Activated naive CD4-positive, alpha-beta T cell treated with anti-CD3 and anti-CD28 coated beads, Interleukin-2, amount 50 U/mL, for 24 hours (primary cell): ENCODE measurements around the gene ZC3H8.

Experiments used
- H3K27ac Mint-ChIP-seq: one replicate; pipeline ENCODE4 v1.8.0; 2021; ENCODE audit warnings: mild to moderate bottlenecking, mixed read lengths
- H3K27me3 Mint-ChIP-seq: one replicate; pipeline ENCODE4 v1.8.0; 2021; ENCODE audit warnings: mixed read lengths
- H3K36me3 Mint-ChIP-seq: one replicate; pipeline ENCODE4 v1.8.0; 2021; ENCODE audit warnings: mixed read lengths
- H3K4me1 Mint-ChIP-seq: one replicate; pipeline ENCODE4 v1.8.0; 2021; ENCODE audit warnings: mixed read lengths
- H3K4me3 Mint-ChIP-seq: one replicate; pipeline ENCODE4 v1.8.0; 2021; ENCODE audit warnings: mild to moderate bottlenecking, mixed read lengths
- H3K9me3 Mint-ChIP-seq: one replicate; pipeline ENCODE4 v1.8.0; 2021; ENCODE audit warnings: mixed read lengths

The ZC3H8 gene

DNA sequence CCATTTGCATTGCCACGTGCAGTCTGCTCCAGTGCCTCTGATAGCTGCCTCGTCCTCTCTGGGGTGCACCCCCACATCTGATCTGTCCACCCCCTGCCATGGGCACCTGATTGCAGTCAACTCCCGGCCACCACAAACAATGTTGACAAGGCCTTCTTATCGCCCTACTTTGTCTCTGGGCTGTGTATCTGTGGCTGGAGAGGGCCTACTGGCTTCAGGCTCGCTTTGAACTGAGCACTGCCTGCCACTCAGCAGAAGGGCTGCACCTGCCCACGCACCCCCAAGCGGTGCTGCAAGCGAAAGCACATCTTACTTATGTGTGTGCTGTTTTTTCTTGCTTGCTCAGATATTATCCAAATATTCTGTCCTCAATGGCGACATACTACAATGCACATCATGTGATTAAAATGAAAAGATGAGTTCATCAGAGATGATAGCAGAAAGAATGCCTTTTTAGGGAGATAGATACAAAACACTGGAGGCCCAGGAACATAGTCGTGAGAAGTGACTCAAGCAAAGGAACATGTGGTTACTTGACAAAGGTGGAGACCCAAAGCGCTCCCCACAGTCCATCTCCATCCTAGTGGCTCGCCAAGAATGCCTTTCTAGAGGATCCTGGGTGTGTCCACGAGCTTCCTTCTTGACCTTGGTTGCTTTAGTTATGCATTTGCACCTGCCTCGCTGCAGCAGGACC lies 87.9 kb downstream of the ZC3H8 start:
- no peaks in the 10 kb centered on the region for H3K27me3 Mint-ChIP-seq
- no peak overlapping the region for H3K4me3 Mint-ChIP-seq
- H3K36me3 Mint-ChIP-seq: no peaks in the 10 kb centered on the region
- H3K4me1 Mint-ChIP-seq: peaks cover 9% of the 10 kb centered on the region
- H3K9me3 Mint-ChIP-seq: no peaks in the 10 kb centered on the region
- no peak overlapping the region for H3K27ac Mint-ChIP-seq

DNA sequence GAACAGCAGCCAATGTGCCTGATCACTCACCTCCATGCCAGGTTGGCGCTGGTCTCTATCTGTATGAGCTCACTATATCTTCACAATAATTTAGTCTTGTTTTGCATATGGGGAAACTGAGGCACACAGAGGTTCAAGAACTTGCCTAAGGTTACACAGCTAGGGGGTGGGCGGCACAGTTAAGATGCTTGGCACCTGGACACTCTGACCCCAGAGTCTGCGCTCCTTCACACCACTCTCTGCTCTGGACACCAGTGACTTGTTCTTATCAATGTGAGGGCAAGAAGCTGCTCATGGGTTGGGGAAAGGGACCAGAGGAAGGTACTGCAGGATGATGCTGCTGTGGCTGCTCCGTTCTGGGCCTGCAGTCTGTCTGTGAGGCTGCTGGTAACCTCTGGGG lies 89.5 kb downstream of the ZC3H8 start:
- Mint-ChIP-seq H3K27ac (no peak overlapping the region), H3K4me1 (peaks cover 12% of the 10 kb centered on the region)

DNA sequence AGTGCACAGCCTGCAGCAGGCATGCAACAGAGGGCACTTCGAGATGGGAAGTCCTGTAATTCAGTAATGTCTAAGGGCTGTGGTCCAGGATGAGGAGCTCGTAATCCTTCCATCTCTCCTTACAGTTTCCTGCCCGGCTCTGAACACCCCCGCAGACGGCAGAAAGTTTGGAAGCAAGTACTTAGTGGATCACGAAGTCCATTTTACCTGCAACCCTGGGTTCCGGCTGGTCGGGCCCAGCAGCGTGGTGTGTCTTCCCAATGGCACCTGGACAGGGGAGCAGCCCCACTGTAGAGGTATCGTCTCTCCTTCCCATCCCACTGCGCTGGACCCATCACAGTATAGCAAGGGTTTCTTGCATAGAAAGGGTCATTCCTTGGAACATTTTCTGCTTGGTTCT lies 90.0 kb downstream of the ZC3H8 start:
- no peak overlapping the region for H3K4me3 Mint-ChIP-seq
- H3K27me3 Mint-ChIP-seq: no peaks in the 10 kb centered on the region
- H3K9me3 Mint-ChIP-seq: no peaks in the 10 kb centered on the region
- H3K4me1 Mint-ChIP-seq: peaks cover 14% of the 10 kb centered on the region
- H3K36me3 Mint-ChIP-seq: no peaks in the 10 kb centered on the region
- no peak overlapping the region for H3K27ac Mint-ChIP-seq

More for the DNA sequence above, 89.5 kb downstream of the ZC3H8 start:
- H3K4me3 Mint-ChIP-seq: no peak overlapping the region
- H3K9me3 Mint-ChIP-seq: no peaks in the 10 kb centered on the region
- H3K27me3 Mint-ChIP-seq: no peaks in the 10 kb centered on the region
- no peaks in the 10 kb centered on the region for H3K36me3 Mint-ChIP-seq

DNA sequence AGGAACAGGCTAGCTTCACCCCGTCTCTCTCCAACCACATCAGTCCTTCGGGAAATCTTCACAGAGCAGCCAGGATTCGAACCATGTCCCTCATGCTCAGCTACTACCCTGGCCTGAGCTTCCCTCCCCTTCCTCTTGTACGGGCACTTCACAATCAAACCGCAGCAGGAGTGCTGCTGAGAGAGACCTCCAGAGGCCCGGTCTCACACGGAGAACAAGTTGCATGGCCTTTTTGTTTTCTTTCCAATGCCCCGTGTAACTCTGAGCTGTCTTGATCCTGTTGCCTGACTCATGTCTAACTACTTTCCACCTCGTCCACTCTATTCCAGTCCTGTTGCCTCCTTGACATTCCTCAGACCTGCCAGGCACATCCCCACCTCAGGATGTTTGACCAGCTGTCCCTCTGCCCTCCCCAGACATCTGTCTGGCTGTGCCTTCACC lies 91.3 kb downstream of the ZC3H8 start:
- no peaks in the 10 kb centered on the region for H3K27me3 Mint-ChIP-seq
- H3K4me1 Mint-ChIP-seq: peaks cover 14% of the 10 kb centered on the region
- no peak overlapping the region for H3K27ac Mint-ChIP-seq
- H3K36me3 Mint-ChIP-seq: no peaks in the 10 kb centered on the region
- no peak overlapping the region for H3K4me3 Mint-ChIP-seq
- H3K9me3 Mint-ChIP-seq: no peaks in the 10 kb centered on the region

DNA sequence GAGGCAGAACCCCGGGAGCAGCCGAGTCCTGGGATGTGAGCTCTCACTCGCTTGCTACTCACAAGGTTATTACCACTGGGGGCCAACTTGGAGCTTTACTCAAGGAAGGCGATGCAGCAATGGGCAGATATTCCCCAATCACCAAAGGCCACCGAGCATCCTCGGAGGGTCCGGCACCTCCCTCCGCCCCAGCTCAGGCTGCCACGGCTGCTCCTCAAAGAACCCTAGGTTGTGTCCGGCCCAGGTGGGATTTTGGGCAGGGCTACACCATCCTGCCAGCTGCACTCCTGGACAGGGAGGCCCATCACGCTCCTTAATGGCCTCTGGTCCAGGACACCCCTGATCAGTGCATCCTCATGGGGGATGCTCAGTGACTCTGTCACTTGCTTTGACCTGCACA lies 91.9 kb downstream of the ZC3H8 start:
- no peaks in the 10 kb centered on the region for H3K27me3 Mint-ChIP-seq

DNA sequence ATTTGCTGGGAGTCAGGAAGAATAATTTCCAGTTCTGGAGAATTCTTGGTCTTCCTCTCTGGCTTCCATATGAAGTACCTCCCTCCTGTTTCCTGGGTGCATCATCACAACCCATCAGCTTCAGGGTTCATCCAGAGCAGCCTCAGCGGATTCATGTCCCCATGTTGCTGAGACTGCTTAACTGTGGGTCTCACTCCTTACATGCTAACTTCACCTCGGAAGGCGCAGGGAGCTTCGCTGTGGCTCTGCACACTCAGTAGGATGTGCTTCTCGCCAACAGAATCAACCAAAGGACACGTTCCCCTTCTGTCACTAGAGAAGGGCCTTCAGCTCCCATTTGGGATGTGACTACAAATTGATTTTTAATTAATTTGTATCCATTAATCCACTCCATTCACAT lies 92.5 kb downstream of the ZC3H8 start:
- Mint-ChIP-seq H3K27me3 (no peaks in the 10 kb centered on the region), H3K4me3 (no peak overlapping the region), H3K9me3 (no peaks in the 10 kb centered on the region), H3K4me1 (peaks cover 13% of the 10 kb centered on the region), H3K27ac (no peak overlapping the region), H3K36me3 (no peaks in the 10 kb centered on the region)

More for the DNA sequence above, 91.9 kb downstream of the ZC3H8 start:
- no peak overlapping the region for H3K27ac Mint-ChIP-seq
- no peaks in the 10 kb centered on the region for H3K36me3 Mint-ChIP-seq
- H3K4me1 Mint-ChIP-seq: peaks cover 11% of the 10 kb centered on the region
- no peak overlapping the region for H3K4me3 Mint-ChIP-seq
- no peaks in the 10 kb centered on the region for H3K9me3 Mint-ChIP-seq
